ENCODE data around the gene ADAMTS4. TPM values are rescaled to one million over a fixed set of nuclear protein-coding genes. Genes with fewer than 3 reads are reported as not detected.

The ADAMTS4 gene
- total RNA-seq, 4 donors from 2014 or later, result 2.5 to 126 (median 12.0) TPM

- DNase-seq (ENCODE audit: extremely low spot score), result no peak
- H3K27me3 ChIP-seq, result peaks cover 0 to 3% (median 0%) of the 10 kb centered on the region in 4 donors
- peaks cover 5 to 65% (median 44%) of the 10 kb centered on the region in 4 donors for H3K36me3 ChIP-seq
- H3K4me3 ChIP-seq, result no peak overlapping the region
- WGBS, result 74% methylated on average over 5 of the region's 5 CpGs
- no peak for TF ChIP-seq POLR2AphosphoS5 (IDR thresholded peaks at IDR 0.05)
- TF ChIP-seq CTCF (IDR thresholded peaks at IDR 0.05), result no peak
- no peak for TF ChIP-seq EP300 (IDR thresholded peaks at IDR 0.05)
- no peak for TF ChIP-seq POLR2A (IDR thresholded peaks at IDR 0.05; ENCODE audit: low read depth)
- intact Hi-C loops (cut with DNase I), result no loop called here
- H3K9me3 ChIP-seq, result no peaks in the 10 kb centered on the region
- no peak overlapping the region for H3K27ac ChIP-seq (replicated peaks in 1 of 4)
- peaks cover 34 to 53% (median 47%) of the 10 kb centered on the region in 4 donors for H3K4me1 ChIP-seq
These were observed 37.2 kb downstream of the ADAMTS4 start for GRCh38 chr1:161161652-161162051.

- Histone ChIP-seq H3K4me1 (peaks cover 34 to 52% (median 45%) of the 10 kb centered on the region in 4 donors), H3K36me3 (peaks cover 5 to 66% (median 45%) of the 10 kb centered on the region in 4 donors), H3K9me3 (no peaks in the 10 kb centered on the region), H3K4me3 (peak overlapping the region in 2 of 4 donors; percentile 84 to 88), H3K27me3 (peaks cover 0 to 1% (median 0%) of the 10 kb centered on the region in 4 donors), H3K27ac (replicated peaks in 1 of 4) (peak overlapping the region in 3 of 4 donors; percentile 87 to 90 (median 88))
- WGBS, result 92% methylated on average over 15 of the region's 22 CpGs
- intact Hi-C loops (cut with DNase I), result no loop called here
- DNase-seq (ENCODE audit: extremely low spot score), result no peak
- no peak for TF ChIP-seq POLR2A (IDR thresholded peaks at IDR 0.05; ENCODE audit: low read depth)
- TF ChIP-seq POLR2AphosphoS5 (IDR thresholded peaks at IDR 0.05), result no peak
- no peak for TF ChIP-seq EP300 (IDR thresholded peaks at IDR 0.05)
- no peak for TF ChIP-seq CTCF (IDR thresholded peaks at IDR 0.05)
These were observed 38.1 kb downstream of the ADAMTS4 start for GRCh38 chr1:161160671-161161145.

- no peak for TF ChIP-seq POLR2A (IDR thresholded peaks at IDR 0.05; ENCODE audit: low read depth)
- Histone ChIP-seq H3K27me3 (no peaks in the 10 kb centered on the region), H3K36me3 (peaks cover 5 to 64% (median 44%) of the 10 kb centered on the region in 4 donors), H3K4me1 (peaks cover 29 to 52% (median 42%) of the 10 kb centered on the region in 4 donors), H3K27ac (replicated peaks in 1 of 4) (peak overlapping the region; percentile 87 to 90 (median 88)), H3K4me3 (peak overlapping the region; percentile 81 to 88 (median 86)), H3K9me3 (no peaks in the 10 kb centered on the region)
- WGBS, result 0% methylated on average over 8 of the region's 11 CpGs
- no peak for DNase-seq (ENCODE audit: extremely low spot score)
- intact Hi-C loops (cut with DNase I), result no loop called here
These were observed 39.0 kb downstream of the ADAMTS4 start for GRCh38 chr1:161159913-161160243.

- H3K9me3 ChIP-seq, result no peaks in the 10 kb centered on the region
- intact Hi-C loops (cut with DNase I), result no loop called here
- no peak for TF ChIP-seq POLR2A (IDR thresholded peaks at IDR 0.05; ENCODE audit: low read depth)
- TF ChIP-seq CTCF (IDR thresholded peaks at IDR 0.05), result peak in 2 of 3 experiments; percentile 24 to 47
- TF ChIP-seq EP300 (IDR thresholded peaks at IDR 0.05), result no peak
- peak; percentile 81 to 85 for TF ChIP-seq POLR2AphosphoS5 (IDR thresholded peaks at IDR 0.05)
- H3K36me3 ChIP-seq, result peaks cover 5 to 58% (median 41%) of the 10 kb centered on the region in 4 donors
- H3K4me1 ChIP-seq, result peaks cover 35 to 56% (median 46%) of the 10 kb centered on the region in 4 donors
- peak within 1 kb of the TSS; percentile 81 to 88 (median 86) for H3K4me3 ChIP-seq
- H3K27me3 ChIP-seq, result no peaks in the 10 kb centered on the region
- under 1% methylated on average over 36 of the region's 60 CpGs for WGBS
- peak within 1 kb of the TSS; percentile 87 to 90 (median 88) for H3K27ac ChIP-seq (replicated peaks in 1 of 4)
- DNase-seq (ENCODE audit: extremely low spot score), result peak; percentile 98
These were observed 39.6 kb downstream of the ADAMTS4 start, which contains the start of gene USP21 for GRCh38 chr1:161159087-161159912. Gene USP21 (plus strand): TSS chr1:161159500. CDS start chr1:161160641, 1,141 bp downstream.

- peaks cover 36 to 56% (median 46%) of the 10 kb centered on the region in 4 donors for H3K4me1 ChIP-seq
- 74% methylated on average over 9 of the region's 9 CpGs for WGBS
These were observed 40.4 kb downstream of the ADAMTS4 start for GRCh38 chr1:161158316-161159010.

More at GRCh38 chr1:161158316-161159010, 40.4 kb downstream of the ADAMTS4 start:
- Histone ChIP-seq H3K27me3 (no peaks in the 10 kb centered on the region), H3K27ac (replicated peaks in 1 of 4) (peak overlapping the region; percentile 87 to 90 (median 88)), H3K36me3 (peaks cover 5 to 50% (median 34%) of the 10 kb centered on the region in 4 donors), H3K9me3 (no peaks in the 10 kb centered on the region), H3K4me3 (peak overlapping the region; percentile 81 to 88 (median 86))
- no peak for DNase-seq (ENCODE audit: extremely low spot score)
- TF ChIP-seq POLR2A (IDR thresholded peaks at IDR 0.05; ENCODE audit: low read depth), result no peak
- TF ChIP-seq EP300 (IDR thresholded peaks at IDR 0.05), result no peak
- no peak for TF ChIP-seq POLR2AphosphoS5 (IDR thresholded peaks at IDR 0.05)
- TF ChIP-seq CTCF (IDR thresholded peaks at IDR 0.05), result no peak
- intact Hi-C loops (cut with DNase I), result no loop called here
